GM10248 (cell line): Measurements from ENCODE around the gene SASS6.

Experiments used
- CTCF ChIA-PET: fragments of 300-600 bp; sonication (Branson Sonifier 250); formaldehyde crosslinking; extraction: SDS; loops from one replicate; lab custom pipeline; 2021; ENCODE audit warnings: antibody characterized with exemption; lab: Yijun Ruan, JAX
- POLR2A ChIA-PET: fragments of 350-650 bp; sonication (Branson Sonifier 250); formaldehyde crosslinking; extraction: SDS; loops from one replicate; lab custom pipeline; 2020; ENCODE audit warnings: antibody characterized with exemption; lab: Yijun Ruan, JAX
- DNase-seq: peaks from one replicate; pipeline ENCODE4 v3.0.0; 2012; ENCODE audit errors: extremely low spot score
- CTCF ChIP-seq: IDR thresholded peaks from 2 replicates; pipeline ENCODE4 v1.5.1; 2012; ENCODE audit warnings: mild to moderate bottlenecking, low read depth; ENCODE audit errors: extremely low read depth, missing control alignments, control extremely low read depth

SASS6 gene

GRCh38 chr1:100065969-100066227 is 66.8 kb downstream of the SASS6 start:
- no peak for TF ChIP-seq CTCF
- ChIA-PET CTCF (no interaction called here), POLR2A (no interaction called here)
- DNase-seq, result no peak

- POLR2A ChIA-PET, result no interaction called here
- no peak for DNase-seq
- no peak for TF ChIP-seq CTCF
- CTCF ChIA-PET, result no interaction called here
These were observed 67.4 kb downstream of the SASS6 start for GRCh38 chr1:100065183-100065968.

GRCh38 chr1:100061681-100062080 is 71.0 kb downstream of the SASS6 start:
- ChIA-PET CTCF (interaction anchor here (1.1 kb wide), 1 partner anchor 12 kb away, joined by 3 read pairs; no protein-coding TSS in a partner anchor), POLR2A (no interaction called here)
- DNase-seq, result no peak
- TF ChIP-seq CTCF, result no peak

GRCh38 chr1:100053727-100054126 is 79.0 kb downstream of the SASS6 start:
- POLR2A ChIA-PET, result no interaction called here
- no peak for DNase-seq
- CTCF ChIA-PET, result interaction anchor here (2.3 kb wide), 1 partner anchor 14 kb away, joined by 6 read pairs; no protein-coding TSS in a partner anchor
- TF ChIP-seq CTCF, result no peak

- DNase-seq, result no peak
- CTCF ChIA-PET, result interaction anchor here (2.3 kb wide), 1 partner anchor 15 kb away, joined by 6 read pairs; no protein-coding TSS in a partner anchor
- POLR2A ChIA-PET, result no interaction called here
- no peak for TF ChIP-seq CTCF
These were observed 79.6 kb downstream of the SASS6 start for GRCh38 chr1:100053119-100053518.

- POLR2A ChIA-PET, result interaction anchor here (0.7 to 1.3 kb wide), 3 partner anchors 14 to 291 kb away, joined by 3 to 8 read pairs (median 8); a partner anchor contains a TSS
- TF ChIP-seq CTCF, result no peak
- CTCF ChIA-PET, result interaction anchor here (1.2 to 1.5 kb wide), 2 partner anchors 10 to 16 kb away, joined by 3 to 9 read pairs; no protein-coding TSS in a partner anchor
- no peak for DNase-seq
These were observed 80.8 kb downstream of the SASS6 start for GRCh38 chr1:100051893-100052292.
